HG02885 (cell line): ENCODE results near the gene FOXA3.
A peak's percentile ranks its signal among the peaks of the same experiment; 100 is the strongest.

Experiments
- ATAC-seq: cut with Tn5 transposase; IDR thresholded peaks from one replicate; pipeline ENCODE4 v1.9.1; 2021; ENCODE audit warnings: mild to moderate bottlenecking; ENCODE audit not compliant: unreplicated experiment, poor library complexity

The FOXA3 gene

GRCh38 chr19:45863840-45864628 is at the start of gene FOXA3:
Gene FOXA3 (plus strand): TSS chr19:45864326. CDS start chr19:45864457, 131 bp downstream.
- ATAC-seq: no peak

DNA sequence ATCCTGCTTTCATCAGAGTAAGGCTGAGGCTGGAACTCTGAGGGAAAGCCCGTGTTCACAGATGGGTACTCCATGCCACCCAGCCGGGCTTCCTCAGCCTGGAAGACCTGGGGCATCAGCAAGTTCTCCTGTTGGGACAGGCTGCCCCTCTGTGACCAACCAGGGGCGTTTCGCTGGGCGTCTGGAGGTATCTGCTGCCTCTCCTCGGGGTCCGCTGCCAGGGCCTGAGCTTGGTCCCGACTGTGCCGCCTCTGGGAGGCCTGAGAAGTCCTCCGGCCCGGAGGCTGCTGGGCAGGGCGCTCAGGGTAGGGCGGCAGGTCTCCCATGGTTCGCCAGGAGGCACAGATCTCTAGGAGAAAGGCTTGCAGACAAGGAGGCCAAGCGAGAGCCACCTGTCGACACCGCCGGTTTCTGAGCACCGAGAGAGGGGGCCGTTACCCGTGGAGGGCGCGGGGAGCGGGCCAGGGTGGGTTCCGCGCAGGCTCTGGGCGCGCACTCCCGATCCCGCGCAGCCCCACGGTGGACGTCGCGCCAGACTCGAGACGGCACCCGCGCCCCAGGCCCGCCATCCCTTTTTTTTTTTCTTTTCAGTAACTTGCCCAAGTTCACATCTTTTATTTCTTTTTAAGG is 49.2 kb upstream of the FOXA3 start, which contains the start of gene RSPH6A:
TSS of gene RSPH6A (minus strand) at position 458 of the 630 bp plus-strand sequence. CDS start at position 326, 132 bp downstream.
- ATAC-seq: no peak

- ATAC-seq: no peak
Observed at GRCh38 chr19:45815481-45816216, 48.5 kb upstream of the FOXA3 start.

GRCh38 chr19:45816236-45817009 is 47.7 kb upstream of the FOXA3 start:
- no peak for ATAC-seq

DNA sequence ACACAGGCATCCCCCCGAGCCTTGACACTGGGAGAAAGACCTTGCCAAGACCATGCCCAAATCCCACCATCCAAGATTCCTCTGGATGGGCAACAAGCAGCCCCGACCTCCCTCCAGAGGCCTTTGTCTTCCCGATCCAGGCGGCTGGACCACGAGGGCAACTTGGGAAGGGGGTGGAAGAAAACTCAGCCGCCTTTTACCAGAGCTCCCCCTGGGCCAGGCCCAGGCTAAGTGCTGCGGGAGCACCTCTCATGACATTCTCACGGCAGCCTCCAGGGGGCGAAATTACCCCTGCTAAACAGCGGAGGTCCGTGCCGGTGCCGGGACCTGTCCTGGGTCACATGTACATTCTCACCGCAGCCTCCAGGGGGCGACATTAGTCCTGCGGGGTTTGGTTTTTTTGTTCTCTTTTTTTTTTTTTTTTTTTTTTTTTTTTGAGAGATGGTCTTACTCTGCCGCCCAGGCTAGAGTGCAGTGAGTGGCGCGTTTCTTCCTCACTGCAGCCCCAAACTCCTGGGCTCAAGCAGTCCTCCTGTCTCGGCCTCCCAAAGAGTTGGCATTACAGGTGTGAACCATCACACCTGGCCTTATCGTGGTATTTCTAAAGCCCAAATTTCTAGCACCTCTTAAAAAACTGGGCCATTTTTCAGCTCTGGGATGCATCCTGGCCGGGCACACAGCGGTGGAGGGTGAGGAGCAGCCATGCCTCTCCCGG is 47.0 kb upstream of the FOXA3 start:
- ATAC-seq: peak; percentile 88

DNA sequence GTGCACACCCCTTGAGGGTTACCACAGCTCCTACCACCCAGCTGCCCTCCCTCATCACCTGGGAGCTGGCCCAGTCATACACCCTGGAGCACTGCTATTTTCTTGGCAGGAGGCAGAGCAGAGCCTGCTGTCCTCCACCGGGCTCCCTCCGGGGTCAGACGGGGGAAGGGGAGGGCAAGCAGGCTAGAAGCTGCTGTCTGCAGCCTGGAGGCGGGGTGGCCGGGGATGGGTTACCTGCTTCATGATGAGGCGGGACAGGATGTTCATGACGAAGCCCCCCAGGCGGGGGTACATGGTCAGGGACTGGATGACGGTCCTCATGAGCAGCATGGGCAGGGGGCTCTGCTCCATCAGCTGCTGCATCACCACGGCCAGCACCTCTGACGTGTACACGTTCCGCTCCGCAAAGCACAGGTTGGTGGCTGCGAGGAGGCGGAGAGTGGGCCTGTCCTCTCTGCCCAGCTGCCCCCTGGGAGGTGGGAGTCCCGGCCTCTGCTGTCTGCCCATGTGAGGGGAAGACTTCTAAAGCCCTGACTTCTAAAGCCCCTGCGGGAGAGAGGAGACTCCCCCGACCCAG is 46.3 kb upstream of the FOXA3 start:
- ATAC-seq: no peak

- no peak for ATAC-seq
Observed at GRCh38 chr19:45819769-45820168, 44.4 kb upstream of the FOXA3 start.

- ATAC-seq: no peak
Observed at GRCh38 chr19:45820413-45821102, 43.6 kb upstream of the FOXA3 start.

- ATAC-seq: no peak
Observed at GRCh38 chr19:45821103-45821521, 43.0 kb upstream of the FOXA3 start.

DNA sequence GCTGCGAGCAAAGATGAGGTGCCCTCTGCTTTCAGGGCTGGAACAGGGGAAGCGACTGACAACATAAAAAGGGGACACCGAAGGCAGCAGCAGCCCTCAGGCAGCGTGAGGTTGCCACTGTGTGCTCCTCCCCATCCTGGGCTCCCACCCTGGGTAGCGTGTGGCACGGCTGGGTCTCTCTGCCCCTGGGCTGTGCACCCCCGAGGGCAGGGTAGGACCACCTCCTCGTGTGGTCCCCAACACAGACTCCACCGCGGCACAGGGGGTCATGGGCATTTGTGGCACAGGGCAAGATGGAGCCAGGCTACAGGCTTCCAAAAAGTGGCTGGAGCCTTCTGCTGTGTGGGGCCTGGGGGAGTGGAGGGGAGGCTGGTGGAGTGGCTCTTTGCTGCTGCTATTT is 42.6 kb upstream of the FOXA3 start:
- ATAC-seq: no peak

DNA sequence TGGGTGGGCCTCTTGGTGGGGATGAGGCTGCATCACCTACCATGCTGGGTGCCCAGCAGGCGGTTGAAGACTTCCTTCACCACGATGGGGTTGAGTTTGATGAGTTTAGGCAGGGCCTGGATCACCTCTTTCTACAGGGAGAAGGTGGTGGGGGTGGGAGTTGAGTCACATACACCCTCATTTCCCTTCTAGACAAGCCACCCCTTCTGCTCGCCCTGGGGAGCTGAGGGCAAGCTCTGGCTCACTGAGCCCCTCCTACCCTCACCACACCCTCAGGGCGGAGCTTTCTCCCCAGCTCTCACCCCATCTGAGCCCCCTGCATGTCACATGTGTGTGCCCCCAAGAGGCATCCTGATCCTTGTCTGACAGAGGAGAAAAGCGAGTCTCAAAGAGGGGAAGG is 41.4 kb upstream of the FOXA3 start:
- ATAC-seq: no peak

DNA sequence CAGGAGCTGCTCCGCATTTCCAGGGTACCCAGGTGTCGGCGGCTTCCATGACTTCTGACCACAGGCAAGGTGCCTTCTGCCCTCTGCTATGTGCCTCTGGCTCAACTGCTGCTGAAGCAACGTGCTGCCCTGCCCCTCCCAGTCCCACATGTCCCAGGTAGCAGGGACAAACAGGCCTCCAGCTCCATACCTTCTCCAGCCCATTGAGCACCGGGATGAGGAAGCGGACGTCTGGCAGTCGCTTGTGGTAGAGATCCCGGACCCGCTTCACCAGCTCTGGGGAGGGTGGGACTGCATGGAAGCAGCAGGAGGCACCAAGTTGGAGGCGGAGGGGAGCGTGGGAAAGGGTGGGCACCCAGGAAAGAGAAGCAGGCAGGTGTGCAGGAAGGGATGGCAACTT is 40.9 kb upstream of the FOXA3 start:
- ATAC-seq: no peak

GRCh38 chr19:45824041-45824471 is 40.1 kb upstream of the FOXA3 start:
- ATAC-seq: no peak

- no peak for ATAC-seq
Observed at GRCh38 chr19:45824531-45825262, 39.4 kb upstream of the FOXA3 start.

GRCh38 chr19:45825263-45825605 is 38.9 kb upstream of the FOXA3 start:
- no peak for ATAC-seq

GRCh38 chr19:45825917-45826893 is 37.9 kb upstream of the FOXA3 start:
- no peak for ATAC-seq

DNA sequence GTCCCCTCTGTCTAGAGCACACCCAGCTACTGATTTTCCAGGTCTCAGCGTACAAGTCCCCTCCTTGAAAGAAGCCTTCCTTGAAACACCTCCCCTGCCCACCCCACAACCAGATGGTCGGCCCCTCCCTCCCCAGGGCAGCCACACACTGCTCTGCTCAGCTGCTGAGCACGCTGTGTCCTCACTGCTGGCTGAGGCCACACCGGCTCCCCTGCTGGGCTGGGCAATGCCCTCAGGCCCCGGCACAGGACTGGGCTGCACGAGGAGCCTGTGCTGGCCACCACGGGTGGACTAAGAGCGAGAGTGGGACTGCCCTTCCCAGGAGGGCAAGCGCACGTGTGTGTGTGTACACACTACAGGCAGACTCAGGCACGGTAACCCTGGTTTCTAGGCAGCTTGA is 37.2 kb upstream of the FOXA3 start:
- no peak for ATAC-seq
